Tongue (tissue), 2 donors: ENCODE measurements around the gene NPC1. TPM values are rescaled to one million over a fixed set of nuclear protein-coding genes. Genes with fewer than 3 reads are reported as not detected.
"Not testable (repeated sequence)": the region's sequence is repeated elsewhere in the genome, so short reads cannot be mapped to it uniquely, and the experiment has no call there.

Source experiments
- DNase-seq: peaks from one replicate; pipeline ENCODE4 v3.0.0-alpha.2; 2015
- total RNA-seq: library from RNA; depleted of rRNA; stranded (reverse); fragments of >200 nt; gene quantifications from one replicate; pipeline ENCODE4 v1.2.3, GENCODE V29; 2014

NPC1 gene
- 30.4 TPM for total RNA-seq

DNA sequence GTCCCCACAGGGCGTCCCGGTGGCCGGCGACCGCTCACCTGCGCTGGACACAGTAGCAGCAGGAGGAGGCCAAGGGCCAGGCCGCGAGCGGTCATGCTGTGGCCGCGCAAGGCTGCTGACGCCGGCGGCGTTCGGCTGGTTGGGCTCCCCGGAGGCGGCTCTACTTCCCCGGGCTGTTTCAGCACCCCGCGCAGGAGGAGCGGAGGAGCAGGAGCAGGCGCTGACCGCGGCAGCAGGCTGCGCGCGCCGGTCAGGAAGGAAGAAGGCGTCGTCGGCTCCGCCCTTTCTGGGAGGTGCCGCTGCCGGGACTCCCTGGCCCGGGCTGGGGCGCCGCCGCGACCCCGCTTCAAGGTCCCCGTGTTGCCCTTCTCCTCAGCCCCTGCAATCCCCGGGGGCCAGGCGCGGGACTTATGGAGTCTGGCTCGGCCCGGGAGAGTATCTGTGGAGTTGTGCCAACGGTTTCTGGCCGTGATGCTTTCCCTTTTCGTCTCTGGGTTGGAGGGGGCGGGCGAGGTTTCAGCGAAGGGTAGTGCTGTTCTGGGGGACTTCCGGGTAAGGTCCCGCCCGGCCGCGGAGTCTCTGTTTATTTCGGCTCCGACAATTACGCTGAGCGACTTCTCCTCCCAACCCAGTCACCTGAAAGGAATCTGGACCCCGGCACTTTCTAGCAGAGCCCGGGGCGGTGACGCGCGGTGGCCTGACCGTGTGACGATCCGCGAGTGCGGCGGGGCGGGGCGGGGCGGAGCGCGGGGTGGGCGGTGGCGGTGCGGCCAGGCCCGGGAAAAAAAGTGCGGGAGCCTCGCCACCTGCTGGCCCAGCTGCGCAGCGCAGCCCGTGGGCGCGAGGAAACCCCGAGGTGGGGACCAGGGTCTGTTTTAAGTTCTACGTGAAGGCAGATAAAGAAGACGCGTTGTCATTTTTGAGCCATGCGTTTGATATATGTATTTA lies at the start of gene NPC1:
Gene NPC1 (minus strand): TSS at position 258 of the 948 bp plus-strand sequence. CDS start 163 bp downstream, at position 95.
- peak; percentile 97 for DNase-seq

DNA sequence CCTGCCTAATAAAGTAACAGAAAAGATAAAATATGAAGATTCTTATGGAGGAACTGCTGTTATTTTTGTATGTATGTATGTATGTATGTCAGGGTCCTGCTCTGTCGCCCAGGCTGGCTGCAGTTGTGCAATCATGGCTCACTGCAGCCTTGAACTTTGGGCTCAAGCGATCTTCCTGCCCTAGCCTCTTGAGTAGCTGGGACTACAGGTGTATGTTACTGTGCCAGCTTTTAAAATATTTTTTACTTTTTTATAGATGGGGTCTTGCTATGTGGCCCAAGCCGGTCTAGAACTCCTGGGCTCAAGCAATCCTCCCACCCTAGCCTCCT lies 49.7 kb upstream of the NPC1 start:
- DNase-seq: no peak

GRCh38 chr18:23635283-23636070 lies 49.2 kb upstream of the NPC1 start:
- no peak for DNase-seq

DNA sequence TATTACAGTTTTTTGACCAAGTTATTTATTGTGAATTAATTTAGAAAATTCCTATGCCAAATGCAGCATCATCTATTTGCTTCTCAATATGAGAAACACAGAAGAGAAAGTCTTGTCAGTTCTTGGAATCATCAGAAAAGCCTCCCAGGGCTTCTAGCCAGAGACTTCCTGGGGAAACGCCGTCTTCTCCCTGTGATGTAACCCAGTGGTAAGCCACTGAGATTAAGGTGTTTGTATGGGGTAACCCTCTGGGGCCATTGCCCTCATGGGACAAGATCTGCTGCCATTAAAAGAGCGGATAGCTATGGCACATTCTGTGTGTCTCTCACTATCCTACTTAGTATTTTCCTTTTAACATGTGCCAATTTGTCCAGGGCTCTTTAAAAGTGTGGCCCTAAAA lies 48.4 kb upstream of the NPC1 start:
- DNase-seq: no peak

DNA sequence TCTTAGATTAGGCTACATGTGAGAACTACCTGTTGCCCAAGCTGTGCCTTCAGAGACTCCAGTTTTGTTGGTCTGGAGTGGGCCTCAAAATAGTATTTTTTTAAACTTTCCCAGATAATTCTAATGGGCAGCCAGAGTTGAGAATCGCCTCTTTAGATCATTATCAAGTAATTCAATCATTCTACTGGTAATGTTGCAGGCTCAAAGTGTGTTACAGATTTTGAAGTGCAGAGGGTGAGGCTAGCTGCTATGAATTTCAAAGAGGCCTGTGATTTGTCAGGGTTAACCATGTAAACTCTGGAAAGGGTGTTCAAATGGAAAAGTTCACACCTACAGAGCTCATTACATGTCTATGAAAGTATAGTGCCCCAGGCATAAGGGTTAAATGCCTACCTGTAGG lies 46.3 kb upstream of the NPC1 start:
- no peak for DNase-seq

- DNase-seq: peak; percentile 15
Observed at GRCh38 chr18:23631746-23632145, 45.4 kb upstream of the NPC1 start.

- no peak for DNase-seq
Observed at GRCh38 chr18:23631312-23631711, 45.0 kb upstream of the NPC1 start.

DNA sequence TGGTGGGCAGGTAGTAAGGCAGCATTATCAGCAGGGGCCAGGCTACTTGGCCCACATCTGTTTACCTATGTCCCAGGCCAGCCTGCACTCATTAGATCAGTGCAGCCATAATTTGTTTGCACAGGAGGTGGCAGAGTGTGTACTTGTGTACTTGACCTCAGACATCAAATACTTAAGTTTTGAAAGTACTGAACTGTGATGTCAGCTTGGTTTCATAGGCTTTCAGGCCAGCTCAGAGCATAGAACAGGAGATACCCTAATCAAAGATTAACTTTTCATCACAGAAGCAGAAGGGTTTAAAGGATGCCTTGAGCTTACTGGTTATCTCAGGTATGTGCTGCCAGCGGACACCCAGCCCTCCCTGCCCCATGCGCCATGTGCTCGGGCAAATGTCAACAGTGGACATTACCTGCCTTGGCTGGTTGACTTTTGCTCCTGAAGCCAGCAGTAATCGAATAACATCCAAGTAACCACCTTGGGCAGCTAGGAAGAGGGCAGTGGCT lies 43.2 kb upstream of the NPC1 start:
- no peak for DNase-seq

DNA sequence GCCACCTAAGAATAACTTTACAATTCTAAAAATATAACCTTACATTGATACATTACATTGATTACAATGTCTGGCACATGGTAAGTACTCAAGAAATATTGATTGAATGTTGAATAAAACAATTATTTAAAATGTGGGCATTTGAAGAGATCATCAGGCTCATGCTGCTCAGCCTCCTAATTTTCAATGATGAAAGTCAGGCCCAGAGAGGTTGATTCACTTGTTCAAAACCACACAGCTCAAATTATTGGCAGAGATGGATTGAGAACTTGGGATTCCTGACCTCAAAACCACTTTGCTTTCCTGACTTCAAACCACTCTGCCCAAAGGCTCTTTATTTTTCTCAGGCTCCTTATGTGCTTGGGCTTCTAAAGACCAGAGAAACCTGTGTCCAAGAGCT lies 41.7 kb upstream of the NPC1 start:
- no peak for DNase-seq

GRCh38 chr18:23627321-23627720 lies 41.0 kb upstream of the NPC1 start:
- no peak for DNase-seq

DNA sequence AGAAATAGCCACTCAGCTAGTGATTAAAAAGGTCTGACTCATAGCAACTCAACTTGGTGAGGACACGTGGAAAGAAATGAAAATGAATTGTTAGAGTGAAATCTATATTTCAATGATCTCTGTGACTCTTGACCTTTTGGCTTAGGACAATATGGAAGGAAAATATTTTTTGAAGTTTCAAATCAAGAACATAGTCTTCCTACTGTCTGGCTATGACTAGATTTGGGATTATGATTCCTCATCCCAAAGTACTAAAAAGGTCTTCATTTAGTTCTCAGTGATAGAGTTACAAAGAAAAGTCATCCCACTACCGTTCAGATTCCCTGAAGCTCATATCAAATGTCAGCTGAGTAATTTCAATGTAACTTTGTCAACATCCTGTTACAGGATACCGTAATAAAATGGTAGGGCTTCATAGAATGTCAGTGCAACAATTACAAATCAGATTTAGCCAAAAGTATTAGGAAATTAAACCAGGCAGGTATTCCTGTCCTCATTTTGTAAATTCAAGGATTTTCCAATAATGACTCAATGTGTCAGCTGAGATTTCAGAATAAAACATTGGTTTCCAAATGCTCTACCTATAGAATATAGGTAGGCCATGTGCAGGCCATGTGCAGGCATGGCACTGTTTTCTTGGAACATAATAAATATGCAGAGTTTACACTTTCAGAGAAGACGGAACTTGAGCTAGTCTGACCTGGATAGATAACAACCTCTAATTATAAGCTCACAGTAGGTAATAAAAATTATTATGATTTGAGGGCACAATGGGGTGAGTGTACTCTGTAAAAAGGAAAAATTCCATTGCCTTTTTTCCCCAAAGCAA lies 40.4 kb upstream of the NPC1 start:
- no peak for DNase-seq

DNA sequence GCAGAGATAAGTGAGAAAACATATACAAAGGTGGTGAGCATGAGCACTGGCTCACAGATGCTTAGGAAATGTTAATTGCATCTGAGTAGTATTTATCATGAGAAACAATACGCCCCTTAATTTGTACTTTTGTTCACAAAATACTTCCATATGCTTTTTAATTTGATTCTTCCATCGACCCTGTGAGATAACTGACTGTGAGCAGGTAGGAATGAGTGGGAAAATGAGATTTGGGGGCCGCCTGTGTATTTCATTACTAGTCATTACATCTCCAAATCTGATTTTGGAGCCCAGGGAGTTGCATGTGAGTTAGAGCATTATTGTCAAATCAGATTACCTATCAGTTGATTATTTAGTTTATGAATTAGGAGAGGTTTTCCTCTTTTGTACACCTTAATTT lies 36.7 kb upstream of the NPC1 start:
- DNase-seq: no peak

DNA sequence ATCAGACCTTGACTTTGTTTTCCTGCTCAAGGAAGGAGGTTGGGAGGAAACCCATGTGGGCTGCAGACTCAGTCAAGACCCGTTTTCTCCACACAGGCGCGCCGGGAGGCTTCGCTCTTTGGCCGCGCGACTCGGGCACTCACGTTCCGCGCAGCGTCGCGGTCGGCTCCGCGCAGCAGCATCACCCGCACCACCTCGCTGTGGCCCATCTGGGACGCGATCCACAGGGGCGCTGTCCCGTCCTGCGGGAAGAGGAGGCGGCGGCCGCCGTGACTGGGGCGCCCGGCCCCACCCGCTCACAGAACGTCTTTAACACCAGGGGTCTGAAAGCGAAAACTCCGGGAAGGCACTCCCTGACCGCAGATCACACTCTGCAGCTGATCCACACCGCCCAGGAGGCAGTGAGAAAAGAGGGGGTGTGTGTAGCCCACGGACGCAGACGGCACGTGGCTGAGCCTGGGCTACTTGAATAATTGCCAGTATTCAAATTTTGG lies 33.1 kb upstream of the NPC1 start:
- peak; percentile 42 for DNase-seq

- peak; percentile 24 for DNase-seq
Observed at GRCh38 chr18:23618862-23619387, 32.6 kb upstream of the NPC1 start.

DNA sequence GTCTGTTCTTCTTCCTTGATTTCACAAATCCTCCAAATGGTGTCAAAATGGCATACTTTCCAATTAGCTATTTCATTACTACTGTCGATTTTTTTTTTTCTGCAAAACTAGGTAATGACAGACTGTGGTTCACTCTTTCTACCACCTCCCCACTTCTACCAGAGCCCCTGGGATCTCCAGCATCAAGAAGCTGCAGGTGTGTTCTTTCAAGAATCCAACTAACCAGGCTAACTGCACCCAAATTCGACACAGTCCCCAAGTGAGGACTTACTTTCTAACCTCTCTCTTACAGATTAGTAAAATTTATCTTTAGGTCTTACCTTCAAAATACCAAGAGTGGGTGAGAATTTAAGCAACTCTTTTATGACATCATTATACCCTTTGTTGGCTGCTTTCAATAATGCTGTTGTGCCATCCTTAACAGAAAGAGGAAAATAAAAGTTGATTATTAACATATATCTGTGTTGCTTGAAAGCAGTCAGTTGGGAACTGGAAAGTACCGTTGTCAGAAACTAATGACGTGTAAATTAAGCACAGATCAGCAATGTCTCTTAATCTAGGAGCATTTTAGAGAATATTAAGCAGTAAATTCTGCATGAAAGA lies 31.2 kb upstream of the NPC1 start:
- no peak for DNase-seq

DNA sequence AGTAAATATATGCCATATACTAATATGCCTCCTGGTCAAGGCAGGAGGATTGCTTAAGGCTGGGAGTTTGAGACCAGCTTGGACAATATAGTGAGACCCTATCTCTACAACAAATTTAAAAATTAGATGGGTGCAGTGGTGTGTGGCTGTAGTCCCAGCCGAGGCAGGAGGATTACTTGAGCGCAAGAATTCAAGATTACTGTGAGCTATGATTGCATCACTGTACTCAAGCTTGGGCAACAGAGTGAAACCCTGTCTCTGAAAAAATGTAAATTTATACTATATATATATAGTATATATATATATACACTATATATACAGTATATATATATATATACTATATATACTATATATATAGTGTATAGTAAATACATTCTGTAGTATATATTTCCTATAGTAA lies 30.0 kb upstream of the NPC1 start:
- DNase-seq: no peak

DNA sequence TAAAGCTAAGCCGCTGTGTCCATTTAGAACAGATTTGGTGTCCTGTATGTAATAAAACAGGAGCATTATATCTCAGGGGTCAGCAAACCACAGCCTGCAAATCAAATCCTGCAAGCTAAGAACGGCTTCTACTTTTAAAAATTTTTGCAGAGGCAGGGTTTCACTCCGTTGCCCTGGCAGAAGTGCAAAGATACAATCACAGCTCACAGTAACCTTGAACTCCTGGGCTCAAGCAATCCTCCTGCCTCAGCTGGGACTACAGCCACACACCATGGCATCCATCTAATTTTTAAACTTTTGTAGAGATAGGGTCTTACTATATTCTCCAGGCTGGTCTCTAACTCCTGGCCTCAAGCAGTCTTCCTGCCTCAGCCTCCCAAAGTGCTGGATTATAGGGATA lies 28.6 kb upstream of the NPC1 start:
- no peak for DNase-seq

GRCh38 chr18:23614413-23614812 lies 28.1 kb upstream of the NPC1 start:
- DNase-seq: no peak

- DNase-seq: not testable (repeated sequence)
Observed at GRCh38 chr18:23613091-23613475, 26.8 kb upstream of the NPC1 start.

- no peak for DNase-seq
Observed at GRCh38 chr18:23612434-23613090, 26.3 kb upstream of the NPC1 start.
